Measurements from ENCODE around the gene ANXA4.

Gene ANXA4

GRCh38 chr2:69700381-69700780 lies 41.6 kb upstream of the ANXA4 start:
- no peak overlapping the region for H3K27ac ChIP-seq
- no peak for TF ChIP-seq CTCF (conservative IDR thresholded peaks at IDR 0.05)

GRCh38 chr2:69701100-69701945 lies 40.6 kb upstream of the ANXA4 start:
- no peak for TF ChIP-seq CTCF (conservative IDR thresholded peaks at IDR 0.05)
- peak overlapping the region; percentile 33 for H3K27ac ChIP-seq

GRCh38 chr2:69703189-69703588 lies 38.7 kb upstream of the ANXA4 start:
- H3K27ac ChIP-seq = no peak overlapping the region

GRCh38 chr2:69704446-69704845 lies 37.5 kb upstream of the ANXA4 start:
- no peak overlapping the region for H3K27ac ChIP-seq
- TF ChIP-seq CTCF (conservative IDR thresholded peaks at IDR 0.05) = no peak

More at GRCh38 chr2:69703189-69703588, 38.7 kb upstream of the ANXA4 start:
- no peak for TF ChIP-seq CTCF (conservative IDR thresholded peaks at IDR 0.05)

GRCh38 chr2:69709290-69709689 lies 32.6 kb upstream of the ANXA4 start:
- no peak for TF ChIP-seq CTCF (conservative IDR thresholded peaks at IDR 0.05)
- no peak overlapping the region for H3K27ac ChIP-seq

GRCh38 chr2:69711971-69712370 lies 30.0 kb upstream of the ANXA4 start:
- no peak overlapping the region for H3K27ac ChIP-seq
- TF ChIP-seq CTCF (conservative IDR thresholded peaks at IDR 0.05) = no peak

GRCh38 chr2:69714024-69714423 lies 27.9 kb upstream of the ANXA4 start:
- no peak for TF ChIP-seq CTCF (conservative IDR thresholded peaks at IDR 0.05)

More at GRCh38 chr2:69714024-69714423, 27.9 kb upstream of the ANXA4 start:
- no peak overlapping the region for H3K27ac ChIP-seq

All from VCaP (cell line).